Measurements from ENCODE around the gene DCHS1.

Gene DCHS1

DNA sequence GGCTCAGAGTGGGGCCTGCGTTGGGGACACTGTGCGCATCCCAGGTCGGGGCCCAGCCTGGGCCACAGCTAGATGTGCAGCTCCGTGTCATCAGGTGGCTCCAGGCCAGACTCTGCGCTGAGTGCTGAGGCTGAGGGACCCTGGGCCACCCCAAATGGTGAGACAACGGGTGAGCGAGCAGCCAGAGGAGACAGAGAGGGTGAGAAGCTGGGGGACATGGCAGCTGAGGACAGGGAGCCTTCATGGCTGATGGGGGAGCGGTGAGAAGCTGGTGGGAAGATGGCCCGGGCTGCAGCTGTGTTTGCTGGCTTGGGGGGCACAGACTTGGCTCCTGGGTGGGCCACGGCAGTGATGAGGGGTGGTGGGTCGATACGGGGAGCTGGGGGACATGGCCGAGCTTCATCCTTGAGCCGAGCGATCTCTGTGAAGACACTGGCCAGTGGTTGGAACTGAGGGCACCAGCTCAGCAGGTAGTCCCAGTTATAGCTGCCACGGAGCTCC, 33.8 kb downstream of the DCHS1 start:
- no peak for DNase-seq (ENCODE audit: extremely low spot score)
- CTCF ChIA-PET, result no interaction called here
- no peak for TF ChIP-seq BHLHE40 (IDR thresholded peaks at IDR 0.05; ENCODE audit: borderline replicate concordance)
- TF ChIP-seq CTBP1 (IDR thresholded peaks at IDR 0.05; ENCODE audit: borderline replicate concordance), result no peak
- TF ChIP-seq HDGF (IDR thresholded peaks at IDR 0.05; ENCODE audit: borderline replicate concordance), result no peak
- TF ChIP-seq LEF1 (IDR thresholded peaks at IDR 0.05; ENCODE audit: borderline replicate concordance), result no peak
- TF ChIP-seq SP1 (IDR thresholded peaks at IDR 0.05), result no peak
- TF ChIP-seq SUZ12 (IDR thresholded peaks at IDR 0.05), result no peak
- no peak for TF ChIP-seq FOXA1 (IDR thresholded peaks at IDR 0.05)
- no peak for TF ChIP-seq L3MBTL2 (conservative IDR thresholded peaks at IDR 0.05)
- POLR2A ChIA-PET, result interaction anchor here (1.5 to 2.4 kb wide), 2 partner anchors 10 to 15 kb away, joined by 5 to 19 read pairs; partner anchors contain the start of gene TAF10

DNA sequence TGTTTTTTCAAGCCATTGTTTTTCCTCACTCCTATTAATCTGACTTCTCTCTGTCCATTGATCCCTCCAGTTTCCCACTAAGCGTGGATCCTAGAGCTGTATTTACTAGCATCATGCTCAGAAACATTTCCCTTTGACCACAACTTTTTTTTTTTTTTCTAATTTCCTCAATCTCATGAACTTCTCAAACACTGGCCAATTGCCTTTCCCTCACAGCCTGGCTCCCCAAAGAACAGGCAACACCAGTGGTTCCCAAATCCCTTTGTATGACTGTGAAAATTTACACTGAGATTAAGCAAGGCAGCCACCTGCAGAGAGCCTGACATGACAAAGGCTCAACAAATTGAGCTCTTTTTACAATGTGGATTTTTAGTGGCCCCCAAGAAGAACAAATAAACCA, 35.0 kb downstream of the DCHS1 start:
- ChIA-PET CTCF (no interaction called here), POLR2A (interaction anchor here (1.5 to 2.4 kb wide), 2 partner anchors 9 to 14 kb away, joined by 5 to 19 read pairs; partner anchors contain the start of gene TAF10)
- no peak for DNase-seq (ENCODE audit: extremely low spot score)
- TF ChIP-seq NFRKB (IDR thresholded peaks at IDR 0.05), result no peak
- TF ChIP-seq HDGF (IDR thresholded peaks at IDR 0.05; ENCODE audit: borderline replicate concordance), result no peak
- TF ChIP-seq ARNT (IDR thresholded peaks at IDR 0.05), result no peak
- TF ChIP-seq LEF1 (IDR thresholded peaks at IDR 0.05; ENCODE audit: borderline replicate concordance), result no peak
- TF ChIP-seq SP1 (IDR thresholded peaks at IDR 0.05), result no peak
- TF ChIP-seq FOXM1 (IDR thresholded peaks at IDR 0.05; ENCODE audit: borderline replicate concordance), result no peak

DNA sequence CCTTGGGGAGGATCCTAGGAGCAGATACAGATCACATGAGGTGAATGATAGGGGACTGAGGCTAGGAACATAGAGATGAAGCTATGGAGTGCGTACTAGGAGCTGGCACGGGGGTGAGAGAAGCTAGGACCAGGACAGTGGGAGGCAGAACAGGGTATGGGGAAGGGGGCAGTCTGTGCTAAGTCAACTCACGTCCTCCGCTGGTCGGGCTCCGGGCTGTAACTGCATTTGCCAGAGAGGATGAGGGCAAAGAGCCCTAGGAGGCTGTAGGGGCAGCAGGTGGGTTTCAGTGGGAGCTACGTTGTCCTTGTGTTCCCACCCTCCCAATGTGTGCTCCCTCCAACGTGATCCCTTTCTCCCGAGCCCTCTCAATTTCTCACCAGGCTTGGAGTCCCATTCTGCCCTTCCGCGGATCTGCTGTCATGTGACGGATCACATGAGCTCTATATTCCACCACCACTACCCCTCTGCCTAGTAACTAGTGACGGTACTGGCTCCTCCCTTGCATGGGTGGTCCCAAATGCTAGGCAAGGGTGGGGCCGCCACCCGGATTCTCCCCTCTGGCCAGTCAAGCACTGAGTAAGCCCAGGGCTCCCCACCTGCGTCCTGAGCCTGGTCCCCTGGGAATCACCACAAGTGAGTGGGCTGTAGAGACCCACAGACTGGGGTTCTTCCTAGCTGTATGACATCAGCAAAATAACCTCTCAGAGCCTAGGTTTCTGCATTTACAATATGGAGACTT, 36.4 kb downstream of the DCHS1 start, which contains the start of gene TPP1:
TSS of gene TPP1 (minus strand) at position 419 of the 742 bp plus-strand sequence. CDS start at position 397, 22 bp downstream.
- TF ChIP-seq TARDBP (IDR thresholded peaks at IDR 0.05) (no peak), ZNF384 (IDR thresholded peaks at IDR 0.05) (no peak), SP1 (IDR thresholded peaks at IDR 0.05) (no peak), HDGF (IDR thresholded peaks at IDR 0.05; ENCODE audit: borderline replicate concordance) (no peak), LEF1 (IDR thresholded peaks at IDR 0.05; ENCODE audit: borderline replicate concordance) (no peak), CTBP1 (IDR thresholded peaks at IDR 0.05; ENCODE audit: borderline replicate concordance) (no peak), BHLHE40 (IDR thresholded peaks at IDR 0.05; ENCODE audit: borderline replicate concordance) (no peak), NFRKB (IDR thresholded peaks at IDR 0.05) (no peak), FOXM1 (IDR thresholded peaks at IDR 0.05; ENCODE audit: borderline replicate concordance) (no peak), ARNT (IDR thresholded peaks at IDR 0.05) (no peak), L3MBTL2 (conservative IDR thresholded peaks at IDR 0.05) (peak; percentile 58; the same call in 1 of the 2 replicates), FOXK2 (IDR thresholded peaks at IDR 0.05) (no peak), ELF4 (IDR thresholded peaks at IDR 0.05) (no peak)
- TF ChIP-seq, protein P1, sequence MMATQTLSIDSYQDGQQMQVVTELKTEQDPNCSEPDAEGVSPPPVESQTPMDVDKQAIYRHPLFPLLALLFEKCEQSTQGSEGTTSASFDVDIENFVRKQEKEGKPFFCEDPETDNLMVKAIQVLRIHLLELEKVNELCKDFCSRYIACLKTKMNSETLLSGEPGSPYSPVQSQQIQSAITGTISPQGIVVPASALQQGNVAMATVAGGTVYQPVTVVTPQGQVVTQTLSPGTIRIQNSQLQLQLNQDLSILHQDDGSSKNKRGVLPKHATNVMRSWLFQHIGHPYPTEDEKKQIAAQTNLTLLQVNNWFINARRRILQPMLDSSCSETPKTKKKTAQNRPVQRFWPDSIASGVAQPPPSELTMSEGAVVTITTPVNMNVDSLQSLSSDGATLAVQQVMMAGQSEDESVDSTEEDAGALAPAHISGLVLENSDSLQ (IDR thresholded peaks at IDR 0.05), result peak; percentile 50; the same call in 1 of the 2 replicates
- DNase-seq (ENCODE audit: extremely low spot score), result peak; percentile 97
- POLR2A ChIA-PET, result interaction anchor here (0.7 to 2.4 kb wide), 10 partner anchors 12 to 150 kb away, joined by 3 to 14 read pairs (median 4); partner anchors contain the start of genes ILK and MRPL17
- CTCF ChIA-PET, result interaction anchor here (0.6 to 1.4 kb wide), 2 partner anchors 87 to 286 kb away, joined by 3 read pairs; no protein-coding TSS in a partner anchor

DNA sequence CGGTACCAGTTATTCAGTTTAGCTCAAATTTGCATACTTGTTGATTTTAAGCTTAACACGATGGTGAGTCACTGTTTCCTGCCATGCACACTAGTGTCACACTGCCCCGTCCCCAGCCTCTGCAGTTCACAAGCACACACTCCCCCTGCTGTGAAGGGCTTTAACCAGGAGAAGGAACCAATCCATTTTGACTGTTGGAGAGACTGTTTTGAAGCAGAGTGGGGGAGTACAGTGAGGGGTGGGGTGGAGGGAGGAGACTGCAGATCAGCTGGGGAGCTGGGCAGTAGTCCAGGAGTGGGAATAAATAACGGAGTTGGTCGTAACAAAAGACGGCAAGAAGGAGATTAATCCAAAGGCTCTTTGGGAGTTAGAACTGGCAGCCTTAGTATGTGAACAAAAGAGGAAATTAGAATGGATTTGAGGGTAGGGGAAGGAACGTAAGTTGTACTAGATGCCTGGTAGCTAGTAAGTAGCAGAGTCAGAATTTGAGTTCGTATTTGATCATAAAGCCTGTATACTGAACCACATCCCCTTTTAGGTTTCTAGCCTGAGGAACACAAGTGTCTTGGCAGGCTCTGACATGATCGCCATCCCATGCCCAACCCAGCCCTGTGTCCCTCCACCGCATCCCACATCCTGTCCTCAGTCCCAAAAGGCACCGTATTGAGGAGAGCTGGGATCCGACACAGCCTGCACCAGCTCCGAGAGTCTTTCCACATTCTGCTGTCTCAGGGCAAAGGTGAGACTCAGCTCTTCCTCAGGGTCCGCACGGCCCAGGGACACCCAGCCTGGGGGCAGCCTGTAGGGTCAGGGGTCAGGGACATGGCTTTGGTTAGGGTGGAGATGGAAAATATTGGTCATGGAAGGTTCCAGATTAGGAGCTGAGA, 37.2 kb downstream of the DCHS1 start:
- peak; percentile 24 for DNase-seq (ENCODE audit: extremely low spot score)
- TF ChIP-seq L3MBTL2 (conservative IDR thresholded peaks at IDR 0.05) (no peak), FOXK2 (IDR thresholded peaks at IDR 0.05) (no peak), FOXM1 (IDR thresholded peaks at IDR 0.05; ENCODE audit: borderline replicate concordance) (no peak), CTBP1 (IDR thresholded peaks at IDR 0.05; ENCODE audit: borderline replicate concordance) (no peak), BHLHE40 (IDR thresholded peaks at IDR 0.05; ENCODE audit: borderline replicate concordance) (no peak), FOXA1 (IDR thresholded peaks at IDR 0.05) (no peak), NFRKB (IDR thresholded peaks at IDR 0.05) (no peak), TARDBP (IDR thresholded peaks at IDR 0.05) (no peak), ZNF384 (IDR thresholded peaks at IDR 0.05) (no peak)
- TF ChIP-seq, protein P1 (IDR thresholded peaks at IDR 0.05), result no peak
- POLR2A ChIA-PET, result interaction anchor here (0.7 to 2.4 kb wide), 9 partner anchors 11 to 82 kb away, joined by 3 to 14 read pairs (median 5); partner anchors contain the start of genes ILK and MRPL17
- CTCF ChIA-PET, result interaction anchor here (0.5 kb wide), 1 partner anchor 1863 kb away, joined by 3 read pairs; no protein-coding TSS in a partner anchor

DNA sequence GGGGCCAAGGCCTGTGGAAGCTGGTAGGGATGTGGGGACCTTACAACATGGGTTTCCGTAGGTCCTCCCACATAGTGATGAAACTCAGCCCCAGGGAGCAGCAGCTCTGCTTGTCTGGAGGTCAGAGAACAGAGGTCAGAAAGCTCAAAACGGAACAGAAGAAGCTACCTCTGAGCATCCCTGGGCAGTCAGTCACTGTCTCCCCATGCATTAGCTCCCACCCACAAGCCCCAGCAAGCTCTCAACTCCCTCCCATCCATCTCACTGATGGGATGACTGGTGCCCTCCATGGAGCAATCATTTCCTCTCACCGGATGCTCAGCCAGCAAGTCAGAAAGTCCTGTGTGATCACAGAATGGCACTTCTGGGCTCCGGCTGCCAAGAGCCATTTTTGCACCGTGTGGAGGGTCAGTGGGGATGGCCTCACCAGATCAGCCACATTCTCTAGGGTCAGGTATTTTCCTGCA, 38.3 kb downstream of the DCHS1 start:
- ChIA-PET CTCF (no interaction called here), POLR2A (interaction anchor here (1.2 kb wide), 1 partner anchor 54 kb away, joined by 3 read pairs; no protein-coding TSS in a partner anchor)
- DNase-seq (ENCODE audit: extremely low spot score), result no peak
- TF ChIP-seq SP1 (IDR thresholded peaks at IDR 0.05) (no peak), FOXM1 (IDR thresholded peaks at IDR 0.05; ENCODE audit: borderline replicate concordance) (no peak), NFRKB (IDR thresholded peaks at IDR 0.05) (no peak), CTBP1 (IDR thresholded peaks at IDR 0.05; ENCODE audit: borderline replicate concordance) (no peak), ARNT (IDR thresholded peaks at IDR 0.05) (no peak), LEF1 (IDR thresholded peaks at IDR 0.05; ENCODE audit: borderline replicate concordance) (no peak), SUZ12 (IDR thresholded peaks at IDR 0.05) (no peak), BHLHE40 (IDR thresholded peaks at IDR 0.05; ENCODE audit: borderline replicate concordance) (no peak), FOXA1 (IDR thresholded peaks at IDR 0.05) (no peak), TARDBP (IDR thresholded peaks at IDR 0.05) (no peak), L3MBTL2 (conservative IDR thresholded peaks at IDR 0.05) (no peak), ELF4 (IDR thresholded peaks at IDR 0.05) (no peak), HDGF (IDR thresholded peaks at IDR 0.05; ENCODE audit: borderline replicate concordance) (no peak)
- TF ChIP-seq, protein P1 (IDR thresholded peaks at IDR 0.05), result no peak
